Measurements from ENCODE around the gene CYSRT1.

The CYSRT1 gene

DNA sequence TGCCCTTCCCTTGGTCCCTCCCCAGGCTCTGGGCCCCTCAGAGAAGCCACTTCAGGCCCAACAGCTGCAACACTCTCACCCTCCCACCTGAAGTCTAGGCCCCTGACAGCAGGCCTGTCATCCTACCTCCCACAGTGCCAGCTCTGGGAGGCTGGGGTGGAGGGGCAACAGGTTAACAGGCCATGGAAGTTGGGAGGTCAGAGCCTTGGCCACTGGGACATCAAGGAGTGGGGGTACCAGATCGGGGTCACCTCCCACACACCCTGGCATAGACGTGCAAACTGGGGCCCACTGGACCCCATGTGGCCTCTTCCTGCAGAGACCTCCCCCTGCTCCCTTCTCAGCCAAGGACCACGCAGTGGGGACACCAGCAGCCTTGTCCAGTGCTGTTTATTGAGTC lies 33.7 kb upstream of the CYSRT1 start:
- DNase-seq = no peak

GRCh38 chr9:137191691-137192447 lies 33.1 kb upstream of the CYSRT1 start:
- DNase-seq = no peak

DNA sequence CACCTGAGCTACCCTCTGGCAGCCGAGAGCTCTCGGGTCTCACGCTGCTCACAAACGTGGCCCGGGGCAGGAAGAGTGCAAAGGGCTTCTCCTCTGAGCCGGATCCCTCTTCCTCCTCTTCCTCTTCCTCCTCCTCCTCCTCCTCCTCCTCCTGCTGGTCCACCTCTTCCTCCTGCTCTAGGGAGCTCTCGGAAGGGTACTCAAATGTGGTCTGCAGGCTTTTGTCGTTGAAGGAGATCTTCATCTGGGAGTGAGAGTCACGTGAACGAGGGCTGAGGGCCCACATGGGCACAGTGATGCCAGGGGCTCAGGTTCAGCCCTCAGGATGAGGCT lies 32.6 kb upstream of the CYSRT1 start:
- DNase-seq = no peak

DNA sequence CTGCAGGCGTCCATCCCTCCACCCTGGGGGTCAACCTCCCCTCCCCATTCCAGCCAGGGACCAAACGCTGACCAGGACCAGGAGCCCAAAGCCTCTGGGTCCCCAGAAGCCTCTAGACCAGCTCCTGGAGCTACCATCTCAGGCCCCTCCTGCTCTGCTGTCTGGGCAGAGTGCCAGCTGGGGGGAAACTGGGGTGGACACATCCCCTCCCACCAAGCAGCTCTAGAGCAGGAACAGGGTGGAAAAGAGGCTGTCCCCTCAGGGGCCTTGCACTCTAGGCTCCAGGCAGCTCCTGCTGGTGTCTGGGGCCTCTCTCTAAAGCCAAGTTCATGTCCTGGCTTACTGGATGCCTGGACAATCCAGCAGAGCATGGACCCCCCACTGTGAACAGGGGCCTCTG lies 32.1 kb upstream of the CYSRT1 start:
- no peak for DNase-seq

- no peak for DNase-seq
Observed at GRCh38 chr9:137193771-137194170, 31.2 kb upstream of the CYSRT1 start.

GRCh38 chr9:137194388-137194787 lies 30.6 kb upstream of the CYSRT1 start:
- DNase-seq = no peak

GRCh38 chr9:137194909-137195308 lies 30.1 kb upstream of the CYSRT1 start:
- DNase-seq = no peak

DNA sequence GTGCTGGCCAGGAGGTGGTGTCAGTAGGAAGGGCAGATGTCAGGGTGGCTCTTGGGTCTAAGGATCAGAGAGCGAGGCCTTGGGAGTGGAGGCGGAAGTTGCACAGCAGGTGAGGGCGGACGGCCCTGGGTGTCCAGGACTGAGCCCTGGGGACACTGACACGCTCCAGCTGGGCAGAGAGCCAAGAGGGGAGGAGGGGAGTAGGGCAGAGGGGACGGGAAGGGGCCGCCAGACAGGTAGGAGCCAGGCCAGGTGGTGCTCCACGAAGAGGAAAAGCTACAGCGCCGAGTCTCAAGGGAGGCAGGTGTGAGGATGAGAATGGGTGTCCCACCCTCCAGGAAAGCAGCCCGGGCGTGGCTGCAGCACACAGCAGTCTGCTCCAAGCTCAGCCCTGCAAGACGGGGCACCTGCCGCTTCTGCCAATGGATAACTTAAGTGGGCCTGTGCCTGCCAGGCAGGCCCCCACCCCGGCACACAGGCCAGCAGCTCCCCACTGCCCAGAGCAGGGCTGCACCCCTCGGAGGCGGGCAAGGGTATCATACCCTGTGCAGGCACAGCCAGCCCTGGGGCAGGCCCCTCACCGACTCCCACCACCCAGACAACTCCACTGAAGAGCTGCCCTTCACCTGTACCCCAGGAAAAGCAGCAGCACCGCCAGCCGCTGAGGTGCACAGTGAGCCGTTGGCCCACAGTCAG lies 29.3 kb upstream of the CYSRT1 start:
- no peak for DNase-seq

- DNase-seq = no peak
Observed at GRCh38 chr9:137198051-137198901, 26.7 kb upstream of the CYSRT1 start.

DNA sequence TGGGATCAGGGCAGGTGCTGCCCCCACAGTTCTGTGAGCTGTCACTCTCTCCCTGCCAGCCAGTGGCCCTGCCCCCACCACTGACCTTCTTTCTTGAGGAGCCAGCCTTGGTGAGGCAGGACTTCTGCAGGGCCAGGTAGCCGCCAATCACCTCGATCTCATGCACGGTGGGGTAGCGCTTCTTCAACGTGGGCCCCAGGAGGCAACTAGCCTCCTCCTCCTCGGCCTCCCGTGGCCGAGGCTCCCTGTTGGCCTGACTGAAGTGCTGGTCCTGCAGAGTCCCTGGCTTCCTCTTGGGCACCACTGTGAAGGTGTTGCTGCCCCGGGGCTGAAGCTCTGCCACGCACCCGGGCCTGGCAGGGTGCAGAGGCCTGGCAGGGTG lies 26.1 kb upstream of the CYSRT1 start:
- DNase-seq = no peak

DNA sequence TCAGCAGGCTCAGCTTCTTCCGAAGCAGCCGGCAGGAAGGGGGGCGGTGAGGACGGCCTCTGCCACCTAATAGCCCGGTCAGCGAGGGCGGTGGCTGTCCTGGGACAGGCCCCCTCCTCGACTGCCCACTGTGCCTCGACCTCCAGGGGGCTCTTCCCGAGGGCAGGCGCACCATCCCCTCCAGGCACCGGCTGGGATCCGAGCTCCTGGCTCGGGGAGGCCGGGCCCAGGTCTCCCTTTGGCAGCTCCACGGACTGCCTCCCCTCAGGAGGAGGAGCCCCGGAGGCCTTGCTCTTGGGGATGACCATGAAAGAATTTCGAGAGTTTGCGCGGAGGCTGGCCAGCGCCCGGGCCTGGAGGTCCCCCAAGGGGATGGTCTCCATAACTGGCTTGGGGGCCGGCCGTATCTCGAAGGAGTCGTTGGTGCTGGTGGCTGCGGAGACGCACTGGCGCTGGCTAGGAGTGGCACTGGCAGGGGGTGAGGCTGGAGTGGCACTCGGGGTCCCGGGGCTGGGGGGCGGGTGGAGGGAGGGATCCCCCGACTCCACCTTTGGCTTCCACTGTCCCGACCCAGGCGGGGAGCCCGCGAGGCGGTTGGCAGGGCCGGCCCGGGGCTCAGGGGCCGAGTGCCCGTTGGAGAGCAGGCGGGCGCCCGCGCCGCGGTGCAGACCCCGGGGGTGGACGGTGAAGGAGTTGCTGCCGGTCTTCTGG lies 25.4 kb upstream of the CYSRT1 start:
- DNase-seq = no peak

- peak; percentile 99 for DNase-seq
Observed at GRCh38 chr9:137200311-137201204, 24.4 kb upstream of the CYSRT1 start, which contains the start of gene TPRN. Gene TPRN, minus strand, starts transcription at chr9:137200741. Its CDS starts 30 bp downstream, at chr9:137200711.

DNA sequence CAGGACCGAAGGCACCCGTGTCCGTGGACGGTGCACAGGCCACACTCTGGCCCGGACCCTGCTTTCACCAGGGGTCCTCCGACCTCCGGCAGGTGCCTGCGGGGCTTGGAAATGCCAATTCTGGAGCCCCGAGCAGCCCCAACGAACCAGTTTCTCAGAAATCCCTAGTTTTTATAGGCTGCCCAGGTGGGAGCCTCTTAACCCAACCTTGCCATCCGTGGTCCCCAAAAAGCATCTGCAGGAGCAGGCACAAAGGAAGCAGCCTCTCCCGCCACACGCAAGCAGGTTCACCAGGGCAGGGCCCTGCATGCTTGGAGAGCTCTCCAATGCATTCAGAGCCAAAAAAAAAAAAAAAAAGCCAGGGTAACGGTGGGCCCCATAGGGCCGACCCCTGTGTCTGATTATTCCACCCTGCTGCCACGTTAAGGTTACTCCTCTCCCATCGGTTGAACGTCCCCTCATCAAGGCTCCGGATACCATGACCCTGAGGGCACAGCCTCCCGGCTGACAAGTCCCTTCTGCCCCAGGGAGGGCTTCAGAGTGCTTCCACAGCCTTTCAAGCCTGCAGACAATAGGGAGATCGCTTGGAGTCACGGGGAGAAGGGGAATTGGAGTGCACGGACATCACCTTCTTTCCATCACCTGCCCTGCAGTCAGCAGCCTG lies 23.6 kb upstream of the CYSRT1 start:
- no peak for DNase-seq

DNA sequence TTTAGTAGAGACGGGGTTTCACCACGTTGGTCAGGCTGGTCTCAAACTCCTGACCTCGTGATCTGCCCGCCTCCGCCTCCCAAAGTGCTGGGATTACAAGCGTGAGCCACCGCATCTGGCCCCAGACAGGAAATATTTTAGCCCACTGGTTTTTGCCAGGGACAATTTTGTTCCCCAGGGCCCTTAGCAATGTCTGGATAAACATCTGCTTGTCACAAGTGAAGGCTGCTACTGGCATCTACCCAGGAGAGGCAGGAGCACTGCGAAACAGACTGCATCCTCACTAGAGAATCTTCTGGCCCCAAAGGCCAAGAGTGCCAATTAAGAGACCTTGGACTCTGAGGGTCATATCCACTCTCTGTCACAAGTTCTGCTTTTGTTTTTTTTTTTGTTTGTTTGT lies 22.0 kb upstream of the CYSRT1 start:
- no peak for DNase-seq

- no peak for DNase-seq
Observed at GRCh38 chr9:137204731-137205125, 20.2 kb upstream of the CYSRT1 start.

DNA sequence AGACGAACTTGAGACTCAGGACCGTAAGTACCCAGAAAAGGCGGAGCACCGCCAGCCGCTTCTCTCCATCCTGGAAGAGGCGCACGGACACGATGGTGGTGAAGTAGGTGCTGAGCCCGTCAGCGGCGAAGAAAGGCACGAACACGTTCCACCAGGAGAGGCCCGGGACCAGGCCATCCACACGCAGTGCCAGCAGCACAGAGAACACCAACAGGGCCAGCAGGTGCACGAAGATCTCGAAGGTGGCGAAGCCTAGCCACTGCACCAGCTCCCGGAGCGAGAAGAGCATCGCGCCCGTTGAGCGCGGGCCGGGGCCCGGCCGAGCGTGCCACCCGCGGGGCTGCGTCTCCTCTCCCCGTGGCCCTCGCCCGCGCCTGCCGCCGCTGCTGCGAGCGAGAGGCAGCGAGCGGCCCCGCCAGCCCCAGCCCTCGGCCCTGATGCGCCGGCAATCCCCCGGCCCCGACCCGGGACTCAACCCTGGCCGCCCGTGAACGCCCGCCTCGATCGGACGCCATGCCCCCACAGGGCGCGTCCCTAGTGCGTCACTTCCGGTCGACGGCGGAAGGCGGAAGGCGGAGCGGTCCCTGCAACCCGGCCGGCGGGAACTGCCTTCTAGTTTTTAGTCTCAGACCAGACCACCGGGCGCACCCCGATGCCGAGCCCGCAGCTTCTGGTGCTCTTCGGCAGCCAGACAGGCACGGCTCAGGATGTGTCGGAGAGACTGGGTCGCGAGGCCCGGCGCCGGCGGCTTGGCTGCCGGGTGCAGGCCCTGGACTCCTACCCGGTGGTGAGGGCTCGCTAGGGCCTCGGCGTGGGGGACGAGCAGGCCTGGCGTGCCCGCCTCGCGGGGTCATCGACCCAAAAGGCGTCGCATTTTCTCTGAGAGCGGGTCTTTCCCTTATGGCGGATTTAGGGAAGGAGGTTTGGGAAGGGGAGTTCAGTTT lies 19.6 kb upstream of the CYSRT1 start, which contains the start of the genes NDOR1 and TMEM203:
NDOR1 (plus strand) TSS at position 575 of the 944 bp plus-strand sequence; CDS start at position 653, 78 bp downstream.
TMEM203 (minus strand) TSS at position 523 of the 944 bp plus-strand sequence; CDS start at position 289, 234 bp downstream.
- DNase-seq = peak; percentile 97

DNA sequence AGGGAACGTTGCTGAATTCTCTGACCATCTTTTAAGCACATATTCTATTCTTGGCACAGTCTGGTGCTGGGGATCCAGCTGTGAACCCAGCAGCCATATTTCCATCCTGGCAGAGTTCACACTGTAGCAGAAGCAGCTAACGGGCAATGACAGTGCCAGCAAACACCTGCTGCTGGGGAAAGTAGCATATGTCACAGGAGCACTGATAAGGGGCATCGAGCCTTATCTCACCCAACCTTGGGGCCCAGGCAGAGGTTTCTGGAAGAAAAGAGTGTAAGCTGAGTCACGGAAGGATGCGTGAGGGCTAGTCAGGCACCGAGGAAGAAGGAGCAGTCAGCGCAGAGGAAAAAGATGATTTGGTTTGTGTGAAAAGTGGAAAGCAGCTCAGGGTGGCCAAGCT lies 18.4 kb upstream of the CYSRT1 start:
- DNase-seq = no peak

DNA sequence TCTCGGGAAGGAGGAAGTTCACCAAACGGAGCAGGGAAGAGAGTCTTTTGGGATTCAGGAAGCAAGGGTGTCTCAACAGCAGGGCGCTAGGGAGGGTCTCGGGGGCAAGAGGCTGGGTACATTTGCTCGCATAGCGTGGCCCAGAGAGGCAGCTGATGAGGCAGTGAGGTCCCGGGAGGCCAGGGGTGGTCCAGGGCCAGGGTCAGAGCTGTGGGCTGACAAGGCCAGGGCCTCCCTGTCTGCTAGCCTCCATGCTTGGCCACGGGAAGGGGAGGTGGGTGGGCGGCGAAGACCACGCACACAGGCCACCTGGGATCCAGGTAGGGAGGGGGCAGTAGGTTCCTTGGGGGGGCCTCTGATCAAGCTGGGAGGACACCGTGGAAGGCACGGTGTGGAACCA lies 13.4 kb upstream of the CYSRT1 start:
- DNase-seq = no peak

DNA sequence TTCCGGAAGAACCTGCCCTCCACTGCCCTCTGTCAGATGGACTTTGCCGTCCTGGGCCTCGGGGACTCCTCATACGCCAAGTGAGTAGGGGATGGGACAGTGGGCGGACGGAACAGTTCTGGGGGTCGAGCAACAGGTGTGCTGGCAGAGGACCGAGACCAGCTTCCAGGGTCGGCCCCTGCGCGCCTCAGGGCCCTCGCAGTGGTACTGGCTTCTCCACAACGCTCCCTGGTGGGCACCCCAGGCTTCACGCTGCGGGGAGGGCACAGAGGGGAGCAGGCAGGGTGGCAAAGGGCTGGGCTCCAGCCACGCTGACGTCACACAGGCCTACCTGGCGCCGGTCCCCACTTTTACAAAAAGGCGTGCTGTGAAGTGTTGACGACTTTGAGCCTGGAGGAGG lies 12.5 kb upstream of the CYSRT1 start:
- DNase-seq = no peak

All from activated CD4-positive, alpha-beta T cell treated with anti-CD3 and anti-CD28 coated beads for 48 hours (primary cell).